ENCODE measurements around the gene KLK14. TPM values are rescaled to one million over a fixed set of nuclear protein-coding genes. Genes with fewer than 3 reads are reported as not detected.

Gene KLK14
- total RNA-seq, 6 experiments from 2014 or later, result 0.17 to 0.18 TPM; not detected in 4

- intact Hi-C loops (cut with DNase I), result no loop called here
- Histone ChIP-seq H3K9me3 (no peaks in the 10 kb centered on the region), H3K27ac (no peak overlapping the region), H3K27me3 (no peaks in the 10 kb centered on the region), H3K4me1 (peaks cover 0 to 4% (median 0%) of the 10 kb centered on the region in 4 donors), H3K36me3 (peaks cover 0 to 15% (median 4%) of the 10 kb centered on the region in 4 donors), H3K4me3 (no peak overlapping the region)
- peak; percentile 21 to 68 (median 40) for ATAC-seq
- DNase-seq, result peak in 1 of 3 donors; percentile 66
- no peak for TF ChIP-seq CTCF (IDR thresholded peaks at IDR 0.05)
- TF ChIP-seq POLR2A (IDR thresholded peaks at IDR 0.05), result no peak
- WGBS (ENCODE audit: insufficient coverage, low coverage, low lambda C conversion rate, missing lambda C conversion rate), result 92% methylated on average over 12 of the region's 78 CpGs
Measured at GRCh38 chr19:51098365-51099046, 15.8 kb upstream of the KLK14 start.

DNA sequence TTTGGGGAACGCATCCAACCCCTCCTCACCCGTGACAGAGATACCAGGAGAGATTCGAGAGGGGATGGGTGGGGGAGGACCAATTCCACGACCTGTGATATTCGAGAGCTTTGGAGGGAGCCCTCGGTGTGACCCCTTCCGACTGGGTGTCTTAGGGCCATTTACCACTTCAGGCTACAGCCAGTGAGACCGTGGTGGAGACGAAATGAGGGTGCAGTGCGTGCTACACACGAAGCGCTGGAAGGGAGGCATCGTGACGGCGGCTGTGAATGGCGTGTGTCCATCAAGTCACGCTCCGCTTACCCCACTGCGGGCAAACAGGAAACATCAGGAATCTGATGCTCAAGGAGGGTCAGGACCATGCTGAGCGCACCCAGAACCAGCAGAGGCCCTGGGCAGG lies 15.1 kb upstream of the KLK14 start:
- intact Hi-C loops (cut with DNase I), result no loop called here

DNA sequence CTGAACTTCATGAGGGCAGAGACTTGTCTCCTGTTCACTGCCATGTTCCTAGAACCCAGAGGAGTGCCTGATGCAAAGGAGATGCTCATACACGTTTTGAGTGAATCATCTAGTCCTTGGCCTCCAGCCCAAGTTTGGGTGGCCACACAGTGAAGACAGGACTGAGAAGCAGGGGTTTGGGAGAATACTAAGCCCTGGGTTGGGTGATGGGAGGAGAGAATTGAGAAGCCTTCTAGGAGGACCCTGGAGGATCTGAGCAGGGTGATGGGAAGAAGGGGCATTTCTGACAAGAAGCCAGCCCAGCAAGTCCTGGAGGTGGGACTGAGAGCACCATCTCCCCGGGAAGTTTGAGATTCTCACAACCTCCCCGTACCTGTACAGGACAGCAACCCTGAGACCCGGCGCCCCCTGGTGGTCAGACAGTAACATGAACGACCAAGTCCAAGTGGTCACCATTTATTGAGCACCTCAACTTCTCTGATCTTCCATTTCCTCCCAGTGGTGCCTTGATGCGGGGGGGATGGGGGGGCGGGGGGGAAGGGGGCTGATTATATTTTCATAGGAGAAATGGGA lies 14.6 kb upstream of the KLK14 start:
- Histone ChIP-seq H3K9me3 (no peaks in the 10 kb centered on the region), H3K27me3 (no peaks in the 10 kb centered on the region), H3K27ac (no peak overlapping the region), H3K4me3 (no peak overlapping the region), H3K4me1 (peaks cover 0 to 4% (median 0%) of the 10 kb centered on the region in 4 donors), H3K36me3 (peaks cover 0 to 3% (median 0%) of the 10 kb centered on the region in 4 donors)
- DNase-seq (peak; percentile 68 to 73 (median 71)), ATAC-seq (peak; percentile 37 to 68 (median 66))
- TF ChIP-seq CTCF (IDR thresholded peaks at IDR 0.05) (peak; percentile 28 to 57 (median 46)), POLR2A (IDR thresholded peaks at IDR 0.05) (no peak)
- intact Hi-C loops (cut with DNase I), result no loop called here
- 16% methylated on average over 5 of the region's 8 CpGs for WGBS (ENCODE audit: insufficient coverage, low coverage, low lambda C conversion rate, missing lambda C conversion rate)

More for the DNA sequence above, 15.1 kb upstream of the KLK14 start:
- H3K36me3 ChIP-seq, result peaks cover 0 to 8% (median 3%) of the 10 kb centered on the region in 4 donors
- H3K4me1 ChIP-seq, result peaks cover 0 to 4% (median 0%) of the 10 kb centered on the region in 4 donors
- no peak overlapping the region for H3K4me3 ChIP-seq
- no peaks in the 10 kb centered on the region for H3K9me3 ChIP-seq
- no peak for ATAC-seq
- TF ChIP-seq CTCF (IDR thresholded peaks at IDR 0.05) (no peak), POLR2A (IDR thresholded peaks at IDR 0.05) (no peak)
- no peak for DNase-seq
- H3K27ac ChIP-seq, result no peak overlapping the region
- H3K27me3 ChIP-seq, result no peaks in the 10 kb centered on the region
- 75% methylated on average over 6 of the region's 20 CpGs for WGBS (ENCODE audit: insufficient coverage, low coverage, low lambda C conversion rate, missing lambda C conversion rate)

GRCh38 chr19:51096473-51097165 lies 13.9 kb upstream of the KLK14 start:
- Histone ChIP-seq H3K4me3 (no peak overlapping the region), H3K27ac (no peak overlapping the region), H3K27me3 (no peaks in the 10 kb centered on the region), H3K9me3 (no peaks in the 10 kb centered on the region), H3K36me3 (no peaks in the 10 kb centered on the region), H3K4me1 (no peaks in the 10 kb centered on the region)
- 83% methylated on average over 6 of the region's 6 CpGs for WGBS (ENCODE audit: insufficient coverage, low coverage, low lambda C conversion rate, missing lambda C conversion rate)
- DNase-seq, result peak in 1 of 3 donors; percentile 25
- TF ChIP-seq POLR2A (IDR thresholded peaks at IDR 0.05) (no peak), CTCF (IDR thresholded peaks at IDR 0.05) (peak in 1 of 4 donors; percentile 4)
- intact Hi-C loops (cut with DNase I), result no loop called here
- ATAC-seq, result no peak
